GM12864 (cell line): ENCODE results near the gene APLP1.

Source experiments
- DNase-seq: peaks from one replicate; pipeline ENCODE4 v3.0.0-alpha.2; 2011; ENCODE audit warnings: low read depth
- H3K4me3 ChIP-seq: 2 replicates; pipeline ENCODE4 v1.5.1; 2011; ENCODE audit warnings: mild to moderate bottlenecking, low read depth, low read length, control low read depth
- TF ChIP-seq, protein P1 (sequence below): IDR thresholded peaks from 2 replicates; pipeline ENCODE4 v1.5.1; 2011; ENCODE audit warnings: low read depth, mild to moderate bottlenecking, moderate library complexity, low read length, control low read depth, inconsistent platforms; ENCODE audit errors: missing control alignments

Gene APLP1

DNA sequence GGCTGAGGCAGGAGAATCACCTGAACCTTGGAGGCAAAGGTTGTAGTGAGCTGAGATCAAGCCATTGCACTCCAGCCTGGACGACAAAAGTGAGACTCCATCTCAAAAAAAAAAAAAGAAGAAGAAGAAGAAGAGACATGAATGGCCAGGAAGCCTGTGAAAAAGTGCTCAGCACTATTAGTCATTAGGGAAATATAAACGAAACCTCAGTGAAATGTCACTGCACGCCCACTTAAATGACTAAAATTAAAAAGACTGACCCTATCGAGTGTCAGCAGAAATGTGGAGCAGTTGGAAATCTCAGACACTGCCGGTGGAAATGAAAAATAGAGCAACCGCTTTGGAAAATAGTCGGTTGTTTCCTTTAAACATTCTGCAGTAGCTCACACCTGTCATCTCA, 45.2 kb downstream of the APLP1 start:
- TF ChIP-seq, protein P1, sequence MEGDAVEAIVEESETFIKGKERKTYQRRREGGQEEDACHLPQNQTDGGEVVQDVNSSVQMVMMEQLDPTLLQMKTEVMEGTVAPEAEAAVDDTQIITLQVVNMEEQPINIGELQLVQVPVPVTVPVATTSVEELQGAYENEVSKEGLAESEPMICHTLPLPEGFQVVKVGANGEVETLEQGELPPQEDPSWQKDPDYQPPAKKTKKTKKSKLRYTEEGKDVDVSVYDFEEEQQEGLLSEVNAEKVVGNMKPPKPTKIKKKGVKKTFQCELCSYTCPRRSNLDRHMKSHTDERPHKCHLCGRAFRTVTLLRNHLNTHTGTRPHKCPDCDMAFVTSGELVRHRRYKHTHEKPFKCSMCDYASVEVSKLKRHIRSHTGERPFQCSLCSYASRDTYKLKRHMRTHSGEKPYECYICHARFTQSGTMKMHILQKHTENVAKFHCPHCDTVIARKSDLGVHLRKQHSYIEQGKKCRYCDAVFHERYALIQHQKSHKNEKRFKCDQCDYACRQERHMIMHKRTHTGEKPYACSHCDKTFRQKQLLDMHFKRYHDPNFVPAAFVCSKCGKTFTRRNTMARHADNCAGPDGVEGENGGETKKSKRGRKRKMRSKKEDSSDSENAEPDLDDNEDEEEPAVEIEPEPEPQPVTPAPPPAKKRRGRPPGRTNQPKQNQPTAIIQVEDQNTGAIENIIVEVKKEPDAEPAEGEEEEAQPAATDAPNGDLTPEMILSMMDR, result no peak
- DNase-seq, result no peak
- no peak overlapping the region for H3K4me3 ChIP-seq

DNA sequence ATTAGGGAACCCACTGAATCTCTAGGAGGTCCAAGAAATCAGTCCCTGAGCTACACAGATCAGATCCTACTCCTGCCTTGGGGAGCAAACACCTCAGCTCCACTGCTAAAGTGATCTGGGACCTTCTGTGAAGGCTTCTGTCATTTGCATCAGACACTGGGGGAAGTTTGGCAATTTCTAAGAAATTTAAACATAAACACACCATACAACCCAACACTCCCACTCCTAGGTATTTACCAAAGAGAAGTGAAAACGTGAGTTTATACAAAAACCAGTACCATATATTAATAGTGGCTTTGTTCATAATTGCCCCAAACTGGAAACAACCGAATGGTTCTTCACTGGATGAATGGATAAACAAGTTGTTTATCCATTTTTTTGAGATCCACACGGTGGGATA, 47.1 kb downstream of the APLP1 start:
- TF ChIP-seq, protein P1, result no peak
- DNase-seq, result no peak
- no peak overlapping the region for H3K4me3 ChIP-seq

DNA sequence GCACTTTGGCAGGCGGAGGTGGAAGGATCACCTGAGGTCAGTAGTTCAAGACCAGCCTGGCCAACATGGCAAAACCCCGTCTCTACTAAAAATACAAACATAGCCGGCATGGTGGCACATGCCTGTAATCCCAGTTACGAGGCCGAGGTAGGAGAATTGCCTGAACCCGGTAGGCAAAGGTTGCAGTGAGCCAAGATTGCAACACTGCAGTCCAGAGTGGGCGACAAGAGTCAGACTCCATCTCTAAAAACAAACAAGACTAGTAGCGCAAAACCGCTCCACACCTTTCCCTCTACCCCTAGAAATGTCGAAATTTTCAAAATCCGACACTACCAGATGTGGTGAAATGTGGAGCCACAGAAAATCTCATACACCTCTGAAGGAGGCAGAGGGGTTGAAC, 50.9 kb downstream of the APLP1 start:
- no peak overlapping the region for H3K4me3 ChIP-seq
- no peak for DNase-seq
- TF ChIP-seq, protein P1, result no peak

DNA sequence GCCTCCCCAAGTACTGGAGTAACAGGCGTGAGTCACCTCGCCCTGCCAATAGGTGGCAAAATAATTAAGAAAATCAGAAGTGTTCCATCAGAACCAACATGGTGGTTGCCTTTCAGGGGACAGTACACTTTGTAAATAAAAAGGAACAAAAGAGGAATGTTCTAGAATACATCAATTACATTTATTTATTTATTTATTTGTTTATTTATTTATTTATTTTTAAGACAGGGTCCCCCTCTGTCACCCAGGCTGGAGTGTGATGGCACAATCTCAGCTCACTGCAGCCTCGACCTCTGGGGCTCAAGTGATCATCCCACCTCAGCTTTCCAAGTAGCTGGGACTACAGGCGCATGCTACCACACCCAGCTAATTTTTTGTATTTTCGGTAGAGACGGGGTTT, 52.6 kb downstream of the APLP1 start:
- H3K4me3 ChIP-seq, result no peak overlapping the region
- TF ChIP-seq, protein P1, result no peak
- DNase-seq, result no peak

DNA sequence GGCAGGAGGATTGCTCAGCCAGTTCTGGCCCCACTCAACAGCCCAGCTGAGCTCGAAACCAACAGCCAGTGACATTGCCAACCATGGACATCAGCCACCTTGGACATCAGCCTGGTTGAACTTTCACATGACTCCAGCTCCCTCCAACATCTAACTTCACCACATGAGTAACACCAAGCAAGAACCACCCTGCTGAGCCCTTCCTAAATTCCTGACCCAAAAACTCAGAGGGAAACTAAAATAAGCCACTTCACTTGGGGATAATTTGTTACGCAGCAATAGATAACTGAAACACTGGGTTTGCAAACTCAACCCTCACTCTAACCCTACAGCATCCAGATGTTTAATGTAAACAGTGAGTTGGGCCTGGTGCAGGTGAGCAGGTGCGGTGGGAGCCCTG, 57.1 kb downstream of the APLP1 start:
- DNase-seq, result no peak
- TF ChIP-seq, protein P1, result no peak

DNA sequence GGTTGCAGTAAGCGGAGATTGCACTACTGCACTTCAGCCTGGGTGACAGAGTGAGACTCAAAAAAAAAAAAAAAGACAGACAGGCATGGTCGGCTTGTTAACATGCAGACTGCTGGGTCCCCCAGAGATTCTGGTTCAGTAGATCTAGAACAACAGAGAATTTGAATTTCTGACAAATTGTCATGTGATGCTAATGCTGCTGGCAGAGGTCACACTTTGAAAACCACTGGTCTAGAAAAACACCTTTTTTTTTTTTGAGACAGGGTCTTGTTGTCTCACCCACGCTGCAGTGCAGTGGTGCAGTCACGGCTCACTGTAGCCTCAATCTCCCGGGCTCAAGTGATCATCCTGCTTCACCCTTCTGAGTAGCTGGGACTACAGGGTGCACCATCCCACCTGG, 60.1 kb downstream of the APLP1 start:
- H3K4me3 ChIP-seq, result no peak overlapping the region
- TF ChIP-seq, protein P1, result no peak
- DNase-seq, result no peak

More for the DNA sequence above, 57.1 kb downstream of the APLP1 start:
- H3K4me3 ChIP-seq, result no peak overlapping the region
